M059J (cell line): ENCODE results near the gene SCN3A. TPM values are rescaled to one million over a fixed set of nuclear protein-coding genes. Genes with fewer than 3 reads are reported as not detected.
A peak's percentile ranks its signal among the peaks of the same experiment; 100 is the strongest.

Experiments
- DNase-seq: peaks from one replicate; pipeline ENCODE4 v3.0.0-alpha.2; 2012; ENCODE audit warnings: low read depth
- total RNA-seq: library from RNA; depleted of rRNA; stranded (reverse); fragments of >200 nt; shearing (Covaris generic); gene quantifications from 2 replicates; pipeline ENCODE4 v1.2.3, GENCODE V29; 2014

SCN3A gene
- total RNA-seq, 1 experiment from 2014 or later: 0.67 TPM

DNA sequence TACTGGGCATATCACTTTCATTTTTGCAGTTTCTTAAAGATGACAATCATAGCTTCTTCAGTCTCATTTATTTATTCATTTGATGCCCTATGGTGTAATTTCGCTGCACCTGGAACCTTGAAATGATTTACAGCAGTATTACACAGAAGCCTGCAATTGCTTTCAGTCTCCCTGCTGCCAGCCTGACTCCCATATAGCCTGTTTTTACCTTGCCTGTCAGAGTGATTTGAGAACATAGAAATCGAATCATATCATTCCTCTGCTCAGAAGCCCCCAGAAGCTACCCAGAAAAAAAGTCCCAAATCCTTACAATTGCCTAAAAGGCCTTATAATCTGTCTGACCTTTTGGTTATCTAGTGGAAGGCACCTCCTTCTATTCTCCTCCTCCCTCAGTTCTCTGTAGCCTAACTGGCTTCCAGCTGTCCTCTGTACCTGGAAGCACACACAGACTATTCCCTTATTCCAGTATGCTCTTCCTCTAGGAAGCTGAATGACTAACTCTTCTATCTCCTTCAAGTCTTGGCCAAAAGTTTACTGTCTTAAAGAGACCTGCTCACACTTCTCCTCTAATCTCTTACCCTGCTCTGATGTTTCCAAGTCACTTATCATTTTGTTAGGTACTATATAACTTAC, 12.6 kb downstream of the SCN3A start:
- DNase-seq: no peak

DNA sequence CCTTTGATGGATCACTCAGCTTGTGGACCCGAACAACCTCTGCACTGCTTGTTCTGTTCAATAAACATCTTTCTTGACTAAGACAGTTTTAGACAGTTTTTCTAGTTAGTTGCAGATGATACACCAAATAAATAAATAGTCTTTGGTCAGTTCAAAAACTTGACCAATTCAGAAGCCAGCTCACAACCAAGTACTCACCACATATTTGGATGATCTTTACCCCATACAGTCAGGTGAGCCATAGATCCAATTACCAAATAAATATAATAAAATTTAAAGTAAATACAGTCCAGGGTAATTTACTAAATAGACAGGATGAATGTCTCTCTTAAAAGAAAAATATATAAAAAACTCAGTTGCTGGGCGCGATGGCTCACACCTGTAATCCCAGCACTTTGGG, 18.2 kb downstream of the SCN3A start:
- no peak for DNase-seq

DNA sequence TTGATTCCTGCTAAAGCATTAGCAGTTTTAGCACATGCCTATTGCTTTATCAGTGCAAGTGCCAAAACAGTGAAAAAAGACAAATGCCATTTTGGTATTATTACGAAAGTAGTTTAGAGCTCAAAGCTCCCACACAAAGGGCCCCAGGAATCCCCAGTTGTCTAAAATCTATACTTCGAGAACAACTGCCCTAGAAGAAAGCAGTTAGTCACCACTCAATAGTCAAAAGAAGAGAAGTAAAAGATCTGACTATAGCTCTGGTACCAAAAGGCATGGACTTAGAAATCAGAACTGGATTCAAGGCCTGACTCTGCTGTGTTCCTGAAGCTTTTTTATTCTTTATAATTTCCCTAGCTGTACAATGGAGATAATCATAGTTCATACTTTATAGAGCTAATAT, 21.8 kb downstream of the SCN3A start:
- DNase-seq: no peak

DNA sequence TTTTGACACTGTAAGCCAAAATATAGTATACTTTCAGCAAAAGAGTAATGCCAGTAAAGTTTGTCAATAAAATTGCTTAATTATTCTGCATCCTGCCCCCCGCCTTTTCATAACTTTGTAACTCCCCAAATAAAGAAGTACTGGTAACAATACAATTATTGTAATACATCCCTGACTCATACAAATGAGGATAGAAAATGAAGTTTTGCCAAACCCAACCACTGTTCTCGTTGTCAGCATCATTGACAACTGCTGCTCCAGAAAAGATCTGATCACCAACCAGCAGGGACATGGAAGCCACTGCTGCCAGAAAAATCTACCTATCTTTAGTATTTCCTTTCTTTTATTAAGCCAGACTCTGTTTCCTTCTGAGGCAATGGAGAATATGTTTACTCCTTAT, 27.1 kb downstream of the SCN3A start:
- no peak for DNase-seq

DNA sequence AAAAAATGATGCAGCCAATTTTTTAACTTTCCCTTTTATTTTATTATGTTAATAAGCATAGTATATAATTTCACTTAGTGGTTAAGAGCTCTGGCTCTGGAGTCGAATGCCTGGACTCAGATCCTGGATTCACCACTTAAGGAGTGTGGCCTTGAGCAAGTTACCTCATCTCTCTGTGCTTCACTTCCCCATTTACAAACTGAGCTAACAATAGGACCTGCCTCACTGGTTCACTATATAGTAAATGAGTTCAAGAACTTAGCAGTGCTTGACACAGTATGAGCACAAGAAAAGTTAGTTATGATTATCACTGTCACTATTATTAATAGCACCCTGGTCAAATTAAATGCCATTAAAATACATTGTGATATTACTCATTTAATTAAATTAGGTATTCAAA, 30.6 kb downstream of the SCN3A start:
- DNase-seq: no peak

DNA sequence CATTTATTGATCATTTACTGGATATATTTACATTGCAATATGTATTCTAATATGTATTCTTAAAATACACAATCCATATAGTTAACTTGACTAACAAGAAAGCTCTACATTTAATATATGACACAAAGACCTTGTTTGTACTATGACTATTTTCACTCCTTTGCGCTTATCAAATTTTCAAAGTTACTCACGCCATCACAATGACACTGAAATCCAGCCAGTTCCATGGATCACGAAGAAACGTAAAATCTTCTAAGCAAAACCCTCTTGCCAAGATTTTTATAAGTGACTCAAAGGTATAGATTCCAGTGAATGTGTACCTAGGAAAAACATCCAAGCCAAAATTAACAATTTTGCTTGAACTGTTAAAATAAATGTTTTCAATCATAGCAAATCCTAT, 39.6 kb downstream of the SCN3A start:
- peak; percentile 4 for DNase-seq

DNA sequence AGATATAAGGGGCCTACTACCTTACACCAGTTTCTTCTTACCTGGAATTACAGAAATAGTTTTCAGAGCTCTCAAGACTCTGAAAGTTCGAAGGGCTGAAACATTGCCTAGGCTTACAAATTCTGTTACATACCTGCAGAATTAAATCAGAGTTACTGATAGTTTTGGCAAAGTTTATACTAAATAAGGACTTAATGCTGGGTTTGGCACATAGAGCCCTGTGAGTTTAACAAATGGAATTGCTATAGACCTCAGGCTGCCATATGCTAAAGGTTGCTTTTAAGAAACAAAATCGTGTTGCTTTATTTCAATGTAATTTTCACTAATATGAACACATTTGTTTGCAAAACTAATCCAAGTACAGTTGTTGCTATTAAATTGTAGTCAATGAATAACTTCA, 40.1 kb downstream of the SCN3A start:
- DNase-seq: no peak

DNA sequence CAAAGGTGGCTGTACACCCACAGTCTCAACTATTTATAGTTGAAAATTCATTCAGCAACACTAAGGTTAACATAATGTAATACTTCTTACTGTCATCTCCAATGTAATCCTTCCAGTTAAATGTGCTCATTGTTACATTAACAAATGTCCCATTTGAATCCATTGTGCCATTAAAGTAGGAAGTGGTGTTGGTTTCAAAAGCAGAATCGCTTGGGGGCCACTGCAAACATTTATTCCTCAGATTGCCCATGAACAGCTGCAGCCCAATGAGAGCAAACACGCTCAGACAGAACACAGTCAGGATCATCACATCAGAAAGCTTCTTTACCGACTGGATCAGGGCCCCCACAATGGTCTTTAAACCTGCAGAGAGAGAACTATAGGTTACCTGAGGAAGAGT, 41.4 kb downstream of the SCN3A start:
- DNase-seq: no peak

DNA sequence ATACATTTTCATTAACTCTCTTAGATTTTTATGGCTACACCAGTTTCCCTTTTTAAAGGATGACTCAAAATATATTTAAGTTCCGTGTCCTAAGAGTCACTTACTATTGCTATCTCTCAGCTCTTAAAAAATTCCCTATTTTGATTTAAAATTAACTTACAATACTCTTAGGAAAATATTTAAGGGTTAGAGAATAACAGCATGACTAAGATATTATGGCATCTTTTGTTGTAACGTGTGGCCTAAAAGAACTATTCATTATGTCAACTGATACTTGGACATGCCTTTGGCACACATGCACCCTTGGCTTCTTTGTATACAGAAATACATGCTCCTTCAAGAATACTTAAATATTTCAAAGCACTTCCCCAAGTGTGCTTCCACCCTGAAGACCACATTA, 42.3 kb downstream of the SCN3A start:
- peak; percentile 54 for DNase-seq

DNA sequence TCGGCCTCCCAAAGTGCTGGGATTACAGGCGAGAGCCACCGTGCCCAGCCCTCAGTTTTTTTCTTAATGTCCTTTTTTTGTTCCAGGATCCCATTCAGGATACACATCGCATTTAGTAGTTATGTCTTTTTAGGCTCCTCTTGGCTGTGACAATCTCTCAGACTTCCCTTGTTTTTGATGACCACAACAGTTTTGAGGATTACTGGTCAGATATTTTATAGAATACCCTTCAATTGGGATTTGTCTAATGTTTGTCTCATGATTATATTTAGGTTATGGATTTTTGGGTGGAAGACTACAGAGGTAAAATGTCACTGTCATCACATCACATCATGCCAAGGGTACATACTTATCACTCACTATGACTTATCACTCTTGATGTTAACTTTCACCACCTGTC, 46.7 kb downstream of the SCN3A start:
- DNase-seq: no peak

DNA sequence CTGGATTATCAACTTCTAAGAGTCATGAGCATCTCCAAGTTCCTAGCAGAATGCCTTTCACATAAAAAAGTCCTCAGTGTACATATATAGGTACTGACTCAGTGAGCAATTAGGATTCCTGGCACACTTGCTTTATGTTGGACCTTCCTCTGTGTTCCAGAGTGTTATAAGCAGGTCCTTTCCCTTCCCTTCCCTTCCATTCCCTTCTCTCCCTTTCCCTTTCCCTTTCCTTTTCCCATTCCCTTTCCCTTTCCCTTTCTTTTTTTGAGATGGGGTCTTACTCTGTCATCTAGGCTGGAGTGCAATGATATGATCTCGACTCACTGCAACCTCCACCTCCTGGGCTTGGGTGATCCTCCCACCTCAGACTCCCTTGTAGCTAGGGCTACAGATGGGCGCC, 48.7 kb downstream of the SCN3A start:
- DNase-seq: no peak

DNA sequence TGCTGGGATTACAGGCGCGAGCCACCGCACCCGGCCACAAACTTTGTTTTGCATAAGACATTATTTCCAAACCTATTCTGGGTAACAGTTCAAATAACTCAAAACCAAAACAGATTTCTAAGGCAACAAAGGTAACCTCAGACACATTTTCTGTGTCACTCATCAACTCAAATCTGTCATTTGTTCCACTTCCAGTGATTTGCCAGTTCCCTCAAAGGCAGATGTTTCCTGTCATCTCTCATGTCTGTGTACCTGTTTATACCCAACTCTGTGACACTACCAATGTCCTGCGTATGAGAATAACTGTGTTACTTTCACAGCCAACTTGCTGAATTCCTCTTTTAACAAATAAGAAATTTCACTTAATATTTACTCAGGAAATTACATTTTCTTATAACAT, 54.4 kb downstream of the SCN3A start:
- no peak for DNase-seq

DNA sequence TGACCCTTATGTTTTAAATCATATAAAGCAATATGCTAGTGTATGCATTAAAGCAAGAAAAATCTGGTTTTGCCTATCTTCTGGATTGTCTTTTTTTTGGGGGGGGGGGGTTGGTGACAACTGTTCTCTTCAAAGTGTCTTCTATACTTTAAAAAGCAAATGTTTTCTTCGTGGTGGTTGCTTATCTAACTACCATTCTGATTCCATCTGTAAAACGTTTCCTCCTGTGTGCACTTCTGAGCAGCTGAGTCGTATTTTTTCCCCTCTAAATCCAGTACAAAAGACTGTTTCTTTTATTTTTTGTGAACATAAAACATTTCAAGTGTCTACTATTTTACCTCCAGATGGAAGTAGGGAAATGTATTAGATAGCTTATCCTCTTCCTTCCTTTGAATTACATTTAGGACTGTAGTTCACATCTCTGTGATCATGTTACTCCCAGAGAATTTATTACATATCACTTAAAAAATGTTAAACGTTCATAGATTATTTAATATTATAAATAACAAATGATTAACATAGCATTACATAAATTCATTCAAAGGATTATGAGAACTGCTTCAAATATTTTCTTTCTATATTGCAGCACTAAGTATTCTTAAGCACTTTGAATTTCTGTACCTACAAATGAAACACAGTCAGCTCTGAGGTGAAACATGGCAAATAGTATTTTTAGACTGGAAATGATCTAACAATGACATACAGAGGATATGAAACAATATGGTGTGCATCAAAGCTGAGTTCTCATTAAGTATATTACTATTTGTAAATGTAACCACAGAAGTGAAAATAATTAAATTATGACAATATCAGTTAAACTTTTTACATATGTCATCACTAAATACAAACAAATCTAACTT, 56.4 kb downstream of the SCN3A start:
- DNase-seq: no peak

DNA sequence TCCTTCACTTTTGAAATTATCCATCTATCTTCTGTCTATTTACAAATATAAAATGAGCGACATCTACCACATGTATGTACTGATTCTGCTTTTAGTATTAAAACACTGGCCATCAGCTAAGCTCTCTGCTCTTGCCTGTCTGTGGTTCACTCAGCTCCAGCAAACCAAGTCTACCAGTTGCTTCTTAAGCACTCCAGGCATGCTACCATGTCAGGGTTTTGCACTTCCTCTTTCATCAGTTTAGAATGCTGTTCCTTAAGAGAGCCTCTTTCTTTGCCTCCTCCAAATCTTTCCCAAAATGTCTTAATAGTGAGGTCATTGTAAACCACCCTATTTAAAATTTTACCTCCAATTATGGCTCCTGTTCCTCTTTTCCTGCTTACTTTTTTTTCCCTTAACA, 59.5 kb downstream of the SCN3A start:
- DNase-seq: no peak

DNA sequence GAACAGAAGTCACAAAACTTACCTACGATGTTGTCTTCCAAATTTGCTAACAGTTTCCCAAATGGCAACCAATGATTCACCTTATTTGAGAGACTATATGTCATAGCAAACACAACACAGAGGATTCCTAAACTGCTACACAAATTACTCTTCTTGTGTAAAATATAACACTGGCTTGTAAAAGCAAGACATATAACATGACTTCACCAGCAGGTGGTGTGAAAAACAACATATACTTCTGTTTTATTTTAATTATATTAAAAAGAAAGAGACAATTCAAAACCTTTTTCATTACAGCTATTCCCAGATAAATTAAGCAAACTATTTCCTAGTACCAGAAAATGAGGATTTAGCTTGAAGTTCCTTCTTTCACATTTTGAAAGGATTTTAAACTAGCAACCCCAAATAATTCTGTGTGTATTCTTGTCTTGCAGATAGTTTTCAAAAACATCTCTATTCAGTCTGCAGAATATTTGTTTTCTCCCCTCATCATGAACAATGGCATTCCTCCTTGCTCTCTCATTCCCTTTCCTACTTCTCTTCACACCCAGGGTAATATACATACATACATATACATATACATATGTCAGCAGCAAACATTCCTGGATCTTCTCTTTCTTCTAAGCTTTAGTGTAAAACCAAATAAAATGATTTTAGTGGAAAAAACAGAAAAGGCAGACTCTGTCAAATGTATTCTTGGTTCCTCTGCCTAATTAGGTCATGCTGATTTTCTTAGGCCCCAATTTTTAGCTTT, 62.1 kb downstream of the SCN3A start:
- DNase-seq: no peak

DNA sequence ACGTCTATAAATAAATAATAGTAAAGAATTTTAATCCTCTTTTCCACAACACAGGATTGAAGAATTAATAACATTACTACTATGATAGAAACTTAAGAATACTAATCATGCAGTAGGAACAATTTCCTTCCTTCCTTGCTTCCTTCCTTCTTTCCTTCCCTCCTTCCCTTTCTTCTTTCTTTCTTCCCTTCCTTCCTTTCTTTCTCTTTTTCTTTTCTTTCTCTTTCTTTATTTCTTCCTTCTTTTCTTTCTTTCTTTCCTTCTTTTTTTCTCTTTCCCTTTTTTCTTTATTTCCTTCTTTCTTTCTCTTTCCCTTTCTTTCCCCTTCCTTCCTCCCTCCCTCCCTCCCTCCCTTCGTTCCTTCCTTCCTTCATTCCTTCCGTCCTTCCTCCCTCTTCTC, 77.6 kb downstream of the SCN3A start:
- no peak for DNase-seq

DNA sequence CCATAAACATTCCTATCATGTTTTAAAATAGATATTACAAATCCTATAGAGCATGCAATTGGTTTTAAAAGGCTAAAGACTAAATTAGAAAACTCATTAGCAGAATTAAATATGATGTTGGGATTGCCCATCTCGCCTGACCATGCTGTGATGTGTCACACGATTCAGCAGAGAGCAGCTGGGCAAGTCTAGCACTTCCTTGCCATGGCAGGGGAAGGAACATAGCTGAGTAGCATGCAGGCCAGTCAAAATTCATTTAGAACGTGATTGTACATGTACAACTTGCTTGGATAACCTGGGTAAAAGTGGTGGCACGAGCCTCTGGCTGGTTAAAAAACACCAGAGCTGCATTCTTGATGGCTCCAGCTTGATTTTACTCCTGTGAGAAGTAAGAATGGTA, 81.3 kb downstream of the SCN3A start:
- DNase-seq: no peak

DNA sequence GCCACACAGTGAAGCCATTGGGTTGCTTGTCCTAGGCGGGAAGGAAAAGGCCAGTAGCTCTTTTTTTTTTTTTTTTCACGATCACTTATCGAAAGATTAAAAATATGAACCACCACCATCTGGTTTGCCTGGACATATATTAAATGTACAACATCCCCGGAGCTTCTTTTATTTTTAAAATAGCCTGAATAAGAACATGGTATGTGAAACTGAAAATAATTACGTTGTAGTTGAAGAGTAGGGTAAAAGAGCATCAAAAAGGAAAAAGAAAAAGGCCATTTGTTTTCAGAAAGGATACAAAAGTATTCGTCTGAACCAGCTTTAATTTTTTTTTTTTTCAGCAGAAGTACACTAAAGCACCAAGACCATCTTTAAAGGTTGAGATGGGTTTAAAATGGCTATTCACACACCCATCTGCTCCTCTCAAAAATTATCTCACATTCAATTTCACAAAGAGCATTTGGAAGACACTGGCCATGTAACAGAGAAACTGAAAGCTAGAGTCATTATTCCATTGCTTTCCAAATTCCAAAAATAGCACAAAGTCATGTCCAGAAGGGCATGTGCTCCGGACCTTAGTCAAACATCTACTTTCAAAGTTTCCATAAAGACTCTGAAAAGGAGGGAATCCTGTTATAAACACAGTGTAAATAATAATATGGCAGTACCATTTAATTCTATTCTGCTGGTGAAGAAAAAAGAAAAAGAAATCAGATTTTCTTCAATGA, 82.9 kb downstream of the SCN3A start:
- DNase-seq: peak; percentile 13

DNA sequence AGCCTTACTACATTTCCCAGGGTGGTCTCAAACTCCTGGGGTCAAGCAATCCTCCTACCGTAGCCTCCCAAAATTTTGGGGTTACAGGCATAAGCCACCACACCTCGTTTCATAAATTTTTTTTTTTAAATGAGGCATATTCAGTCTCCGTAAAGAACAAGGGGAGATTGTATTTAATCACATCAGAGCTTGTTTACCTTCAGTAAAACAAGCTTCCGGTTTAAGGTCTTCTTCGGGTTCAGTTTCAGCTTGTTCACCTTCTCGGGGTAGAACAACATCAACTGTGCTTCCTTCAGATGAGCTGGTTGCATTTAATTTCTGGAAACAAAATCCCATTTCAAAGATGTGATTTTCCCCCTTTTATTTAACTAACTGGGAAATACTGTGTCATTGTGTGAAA, 88.6 kb downstream of the SCN3A start:
- DNase-seq: no peak

DNA sequence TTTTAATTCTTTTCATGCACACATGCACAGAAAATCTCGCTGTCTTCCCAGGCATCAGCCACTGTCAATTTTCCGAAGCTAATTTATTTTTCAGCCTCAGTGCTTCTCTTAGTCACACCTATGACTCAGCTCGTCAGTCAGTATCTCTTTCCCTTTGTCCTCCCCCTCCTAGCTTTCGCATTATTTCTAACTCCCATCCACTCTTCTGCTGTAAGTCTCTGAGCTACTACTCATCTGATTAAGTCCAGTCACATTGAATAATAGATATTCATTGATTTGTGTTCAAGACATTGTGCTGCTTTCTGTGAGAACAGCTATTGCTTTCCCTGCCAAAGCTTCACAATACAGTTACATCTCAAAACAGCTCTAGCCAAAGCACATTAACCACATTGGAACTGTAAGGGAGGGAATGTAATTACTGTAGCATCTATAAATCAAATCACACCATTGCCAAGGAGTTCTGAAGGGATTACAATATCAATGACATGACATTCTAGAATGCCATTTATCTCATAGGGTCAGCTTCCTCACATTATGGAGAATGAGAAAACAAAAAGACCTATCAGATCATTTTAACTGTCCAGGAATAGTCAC, 89.4 kb downstream of the SCN3A start:
- peak; percentile 75 for DNase-seq

DNA sequence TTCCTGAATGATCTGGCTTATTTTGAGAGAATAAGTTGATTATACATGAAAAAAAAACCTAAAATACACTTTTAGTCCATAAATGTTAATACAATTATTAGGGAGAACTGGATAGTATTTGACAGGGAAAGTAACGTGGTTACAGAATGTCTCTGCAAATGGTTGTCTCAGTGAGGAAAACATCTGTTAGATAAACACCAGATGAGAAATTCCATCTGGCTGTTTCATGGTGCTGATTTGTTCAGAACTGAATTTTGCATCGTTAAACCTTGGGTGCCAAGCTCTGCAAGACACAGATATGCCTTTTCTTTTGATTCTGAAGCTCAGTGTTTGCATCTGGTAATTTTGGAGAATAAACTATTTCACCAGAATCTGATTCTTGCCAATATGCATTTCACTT, 90.4 kb downstream of the SCN3A start:
- DNase-seq: peak; percentile 25

DNA sequence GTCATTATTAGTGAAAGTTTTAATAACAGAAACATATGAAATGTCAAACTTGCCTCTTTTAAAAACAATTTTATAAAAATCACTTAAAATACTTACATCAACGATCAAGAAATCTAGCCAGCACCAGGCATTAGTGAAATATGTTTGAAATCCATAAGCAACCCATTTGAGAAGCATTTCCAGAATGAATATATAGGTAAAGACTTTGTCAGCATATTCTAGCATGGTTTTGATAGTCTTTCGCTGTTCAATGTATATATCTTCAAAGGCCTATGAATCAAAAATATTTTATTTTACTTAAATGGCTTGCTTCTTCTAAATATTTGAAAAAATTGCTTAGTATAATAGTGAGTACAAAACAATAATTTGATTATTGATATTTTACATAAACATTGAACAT, 91.1 kb downstream of the SCN3A start:
- DNase-seq: no peak
